Measurements from ENCODE around the gene CMBL. TPM values are rescaled to one million over a fixed set of nuclear protein-coding genes. Genes with fewer than 3 reads are reported as not detected.

CMBL gene
- total and polyA plus RNA-seq, 2 donors (not counting 1 experiment from before 2014, with no cell fraction given), result not detected

DNA sequence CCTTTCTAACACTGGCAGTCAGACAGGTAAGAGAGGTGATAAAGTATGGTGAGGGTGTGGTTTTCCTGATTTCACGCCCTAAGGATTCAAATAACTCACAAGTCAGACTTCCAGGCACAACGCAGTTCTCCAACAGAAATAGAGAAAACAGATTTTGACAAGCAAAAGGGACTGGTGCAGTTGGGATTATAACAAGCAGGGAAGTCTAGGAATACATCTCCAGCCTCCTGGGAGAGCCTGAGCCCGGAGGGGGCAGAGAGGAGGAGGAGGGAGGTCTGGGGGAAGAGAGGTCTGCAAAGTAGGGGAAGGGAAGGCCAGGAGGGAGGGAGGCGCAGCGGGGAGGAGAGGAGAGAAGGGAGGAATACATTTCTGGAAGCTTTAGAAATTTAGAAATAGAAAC lies 1.6 kb downstream of the CMBL start:
- Histone ChIP-seq H3K27me3 (replicated peaks in 1 of 4; ENCODE audit: control extremely low read depth in 1 of 4, control insufficient read depth in 3 of 4, insufficient read depth in 4 of 4, low read length in 3 of 4) (peaks cover 0 to 27% (median 15%) of the 10 kb centered on the region in 4 experiments), H3K79me2 (ENCODE audit: control insufficient read depth, insufficient read depth, low read length) (no peaks in the 10 kb centered on the region), H3K4me2 (replicated peaks; ENCODE audit: low read depth, low read length, poor library complexity, severe bottlenecking) (no peak overlapping the region), H3K9me3 (ENCODE audit: control extremely low read depth in 1 of 3, control insufficient read depth in 2 of 3, insufficient read depth in 1 of 3, low read length in 2 of 3) (no peaks in the 10 kb centered on the region), H4K20me1 (ENCODE audit: control insufficient read depth, insufficient read depth, low read length, poor library complexity, severe bottlenecking) (no peaks in the 10 kb centered on the region), H3K27ac (ENCODE audit: low read length in 2 of 2) (no peak overlapping the region), H3K36me3 (replicated peaks in 1 of 2; ENCODE audit: control extremely low read depth in 1 of 2, control insufficient read depth in 1 of 2, extremely low read depth in 1 of 2, insufficient read depth in 2 of 2, low read length in 1 of 2) (no peaks in the 10 kb centered on the region), H3K4me1 (ENCODE audit: control insufficient read depth in 2 of 2, insufficient read depth in 2 of 2, low read length in 2 of 2) (peaks cover 3 to 5% of the 10 kb centered on the region in 2 donors), H3K9ac (ENCODE audit: low read length) (no peak overlapping the region), H2AFZ (ENCODE audit: insufficient read depth, low read depth, low read length, poor library complexity, severe bottlenecking) (no peak overlapping the region), H3K4me3 (ENCODE audit: control extremely low read depth in 1 of 5, extremely low read depth in 1 of 5, insufficient read depth in 1 of 5, low read depth in 2 of 5, low read length in 4 of 5) (no peak overlapping the region)
- no peak for DNase-seq
- H3K27ac Mint-ChIP-seq, result no peak overlapping the region
- peaks cover 39% of the 10 kb centered on the region for H3K27me3 Mint-ChIP-seq
- H3K4me3 Mint-ChIP-seq, result peak overlapping the region; percentile 14
- WGBS (ENCODE audit: insufficient coverage), result 92% methylated on average over 1 of the region's 5 CpGs
- ChIA-PET CTCF (no interaction called here), POLR2A (no interaction called here)
- no peak for ATAC-seq (ENCODE audit: low read depth)
- TF ChIP-seq, protein P1, sequence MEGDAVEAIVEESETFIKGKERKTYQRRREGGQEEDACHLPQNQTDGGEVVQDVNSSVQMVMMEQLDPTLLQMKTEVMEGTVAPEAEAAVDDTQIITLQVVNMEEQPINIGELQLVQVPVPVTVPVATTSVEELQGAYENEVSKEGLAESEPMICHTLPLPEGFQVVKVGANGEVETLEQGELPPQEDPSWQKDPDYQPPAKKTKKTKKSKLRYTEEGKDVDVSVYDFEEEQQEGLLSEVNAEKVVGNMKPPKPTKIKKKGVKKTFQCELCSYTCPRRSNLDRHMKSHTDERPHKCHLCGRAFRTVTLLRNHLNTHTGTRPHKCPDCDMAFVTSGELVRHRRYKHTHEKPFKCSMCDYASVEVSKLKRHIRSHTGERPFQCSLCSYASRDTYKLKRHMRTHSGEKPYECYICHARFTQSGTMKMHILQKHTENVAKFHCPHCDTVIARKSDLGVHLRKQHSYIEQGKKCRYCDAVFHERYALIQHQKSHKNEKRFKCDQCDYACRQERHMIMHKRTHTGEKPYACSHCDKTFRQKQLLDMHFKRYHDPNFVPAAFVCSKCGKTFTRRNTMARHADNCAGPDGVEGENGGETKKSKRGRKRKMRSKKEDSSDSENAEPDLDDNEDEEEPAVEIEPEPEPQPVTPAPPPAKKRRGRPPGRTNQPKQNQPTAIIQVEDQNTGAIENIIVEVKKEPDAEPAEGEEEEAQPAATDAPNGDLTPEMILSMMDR (IDR thresholded peaks at IDR 0.05), result no peak
- TF ChIP-seq EZH2 (IDR thresholded peaks at IDR 0.05; ENCODE audit: borderline replicate concordance, insufficient read depth, low read depth, low read length, poor library complexity, severe bottlenecking), result no peak
- no peaks in the 10 kb centered on the region for H3K9me3 Mint-ChIP-seq (ENCODE audit: insufficient read depth)
- intact Hi-C loops (cut with micrococcal nuclease), result no loop called here
- peaks cover 6% of the 10 kb centered on the region for H3K4me1 Mint-ChIP-seq

DNA sequence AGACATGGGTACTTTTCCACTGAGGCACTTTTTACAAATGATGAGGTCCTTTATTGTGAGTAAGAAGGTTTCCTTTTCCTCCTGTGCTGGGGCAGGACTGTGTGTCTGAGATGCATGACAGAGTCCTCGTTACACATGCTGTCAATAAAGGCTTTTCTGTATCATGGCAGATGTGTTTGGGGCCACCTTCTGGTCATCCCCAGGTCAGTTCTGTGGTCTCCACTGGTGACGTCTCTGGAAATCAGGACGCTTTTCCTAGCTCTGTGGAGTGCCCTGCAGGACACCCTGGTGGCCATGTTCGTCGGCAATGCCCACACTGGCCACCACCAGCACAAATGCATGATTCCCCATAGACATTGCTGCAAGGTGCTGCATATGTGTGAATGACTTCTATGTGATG lies 2.8 kb downstream of the CMBL start:
- TF ChIP-seq, protein P1 (IDR thresholded peaks at IDR 0.05), result no peak
- no peak for TF ChIP-seq EZH2 (IDR thresholded peaks at IDR 0.05; ENCODE audit: borderline replicate concordance, insufficient read depth, low read depth, low read length, poor library complexity, severe bottlenecking)
- no peak overlapping the region for H3K9ac ChIP-seq (ENCODE audit: low read length)
- no peak for ATAC-seq (ENCODE audit: low read depth)
- H3K27ac Mint-ChIP-seq, result no peak overlapping the region
- intact Hi-C loops (cut with micrococcal nuclease), result no loop called here
- no peak overlapping the region for H2AFZ ChIP-seq (ENCODE audit: insufficient read depth, low read depth, low read length, poor library complexity, severe bottlenecking)
- H4K20me1 ChIP-seq (ENCODE audit: control insufficient read depth, insufficient read depth, low read length, poor library complexity, severe bottlenecking), result no peaks in the 10 kb centered on the region
- H3K9me3 Mint-ChIP-seq (ENCODE audit: insufficient read depth), result no peaks in the 10 kb centered on the region
- H3K4me3 ChIP-seq (ENCODE audit: control extremely low read depth in 1 of 5, extremely low read depth in 1 of 5, insufficient read depth in 1 of 5, low read depth in 2 of 5, low read length in 4 of 5), result no peak overlapping the region
- H3K27me3 ChIP-seq (replicated peaks in 1 of 4; ENCODE audit: control extremely low read depth in 1 of 4, control insufficient read depth in 3 of 4, insufficient read depth in 4 of 4, low read length in 3 of 4), result peaks cover 0 to 27% (median 15%) of the 10 kb centered on the region in 4 experiments
- ChIA-PET POLR2A (no interaction called here), CTCF (interaction anchor here (1.0 kb wide), 1 partner anchor 21 kb away, joined by 3 read pairs; no protein-coding TSS in a partner anchor)
- H3K4me1 Mint-ChIP-seq, result peaks cover 6% of the 10 kb centered on the region
- H3K27me3 Mint-ChIP-seq, result peaks cover 36% of the 10 kb centered on the region
- H3K27ac ChIP-seq (ENCODE audit: low read length in 2 of 2), result no peak overlapping the region
- H3K4me1 ChIP-seq (ENCODE audit: control insufficient read depth in 2 of 2, insufficient read depth in 2 of 2, low read length in 2 of 2), result peaks cover 3 to 5% of the 10 kb centered on the region in 2 donors
- H3K4me2 ChIP-seq (replicated peaks; ENCODE audit: low read depth, low read length, poor library complexity, severe bottlenecking), result no peak overlapping the region
- no peak for DNase-seq
- no peak overlapping the region for H3K4me3 Mint-ChIP-seq
- peaks cover 0 to 2% (median 0%) of the 10 kb centered on the region in 3 donors for H3K9me3 ChIP-seq (ENCODE audit: control extremely low read depth in 1 of 3, control insufficient read depth in 2 of 3, insufficient read depth in 1 of 3, low read length in 2 of 3)
- no peaks in the 10 kb centered on the region for H3K79me2 ChIP-seq (ENCODE audit: control insufficient read depth, insufficient read depth, low read length)
- H3K36me3 ChIP-seq (replicated peaks in 1 of 2; ENCODE audit: control extremely low read depth in 1 of 2, control insufficient read depth in 1 of 2, extremely low read depth in 1 of 2, insufficient read depth in 2 of 2, low read length in 1 of 2), result no peaks in the 10 kb centered on the region
- 80% methylated on average over 3 of the region's 5 CpGs for WGBS (ENCODE audit: insufficient coverage)

Measured in B cell (primary cell).